Sigmoid colon (tissue), 4 donors: ENCODE results near the gene NMUR1.

Experiments
- EP300 ChIP-seq, 4 donors: sonication (generic); formaldehyde crosslinking; IDR thresholded peaks; one replicate each; pipeline ENCODE4 v1.6.1; 2017; ENCODE audit warnings: antibody characterized with exemption in 4 of 4
- TF ChIP-seq, protein P1 (sequence below), 4 experiments: fragments of 450-650 bp in 3 of 4; fragments of 200-600 bp in 1 of 4; IDR thresholded peaks; one replicate each; pipeline ENCODE4 v1.5.1; 2016 to 2019; ENCODE audit warnings: antibody characterized with exemption in 4 of 4, mild to moderate bottlenecking in 3 of 4, moderate library complexity in 2 of 4

DNA sequence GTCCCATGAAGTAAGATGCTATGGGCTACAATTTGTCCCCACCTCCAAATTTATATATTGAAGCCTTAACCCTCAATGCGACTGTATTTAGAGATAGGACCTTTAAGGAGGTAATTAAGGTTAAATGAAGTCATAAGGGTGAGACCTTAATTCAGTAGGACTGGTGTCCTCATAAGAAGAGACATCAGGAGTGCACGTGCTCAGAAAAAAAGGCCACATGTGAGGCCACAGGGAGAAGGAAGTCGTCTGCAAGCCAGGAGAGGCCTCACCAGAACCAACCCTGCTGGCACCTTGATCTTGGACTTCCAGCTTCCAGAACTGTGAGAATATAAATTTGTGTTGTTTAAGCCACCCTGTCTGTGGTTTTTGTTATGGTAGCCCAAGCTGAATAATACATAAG, 36.9 kb upstream of the NMUR1 start:
- TF ChIP-seq, protein P1, sequence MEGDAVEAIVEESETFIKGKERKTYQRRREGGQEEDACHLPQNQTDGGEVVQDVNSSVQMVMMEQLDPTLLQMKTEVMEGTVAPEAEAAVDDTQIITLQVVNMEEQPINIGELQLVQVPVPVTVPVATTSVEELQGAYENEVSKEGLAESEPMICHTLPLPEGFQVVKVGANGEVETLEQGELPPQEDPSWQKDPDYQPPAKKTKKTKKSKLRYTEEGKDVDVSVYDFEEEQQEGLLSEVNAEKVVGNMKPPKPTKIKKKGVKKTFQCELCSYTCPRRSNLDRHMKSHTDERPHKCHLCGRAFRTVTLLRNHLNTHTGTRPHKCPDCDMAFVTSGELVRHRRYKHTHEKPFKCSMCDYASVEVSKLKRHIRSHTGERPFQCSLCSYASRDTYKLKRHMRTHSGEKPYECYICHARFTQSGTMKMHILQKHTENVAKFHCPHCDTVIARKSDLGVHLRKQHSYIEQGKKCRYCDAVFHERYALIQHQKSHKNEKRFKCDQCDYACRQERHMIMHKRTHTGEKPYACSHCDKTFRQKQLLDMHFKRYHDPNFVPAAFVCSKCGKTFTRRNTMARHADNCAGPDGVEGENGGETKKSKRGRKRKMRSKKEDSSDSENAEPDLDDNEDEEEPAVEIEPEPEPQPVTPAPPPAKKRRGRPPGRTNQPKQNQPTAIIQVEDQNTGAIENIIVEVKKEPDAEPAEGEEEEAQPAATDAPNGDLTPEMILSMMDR (IDR thresholded peaks at IDR 0.05): no peak
- no peak for TF ChIP-seq EP300 (IDR thresholded peaks at IDR 0.05)
